ENCODE measurements around the gene IQSEC3.

IQSEC3 gene

GRCh38 chr12:78981-79380 is 12.4 kb downstream of the IQSEC3 start:
- no peak for DNase-seq (ENCODE audit: low read depth in 2 of 2)

- no peak for DNase-seq (ENCODE audit: low read depth in 2 of 2)
Measured at GRCh38 chr12:80681-81190, 14.2 kb downstream of the IQSEC3 start.

DNA sequence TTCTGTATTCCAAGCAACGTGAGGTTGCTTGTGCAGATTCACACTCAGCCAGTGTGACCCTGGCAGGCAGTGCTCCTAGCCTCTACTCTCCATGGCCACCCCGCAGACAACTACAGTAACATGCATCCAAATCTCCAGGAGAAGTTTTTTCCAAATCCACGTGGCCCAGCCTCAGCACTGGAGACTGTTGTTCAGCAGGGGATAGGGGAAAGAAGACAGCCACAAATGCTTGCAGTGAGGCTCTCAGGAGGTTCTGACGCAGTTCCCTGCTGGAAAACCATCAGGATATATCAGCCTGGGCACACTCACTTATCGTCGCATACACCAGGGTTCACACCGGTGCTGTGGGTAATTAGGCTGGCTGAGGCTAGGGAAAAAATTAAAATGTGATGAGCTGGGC is 16.2 kb downstream of the IQSEC3 start:
- no peak for DNase-seq (ENCODE audit: low read depth in 2 of 2)

GRCh38 chr12:84056-84455 is 17.5 kb downstream of the IQSEC3 start:
- no peak for DNase-seq (ENCODE audit: low read depth in 2 of 2)

GRCh38 chr12:85191-85666 is 18.7 kb downstream of the IQSEC3 start:
- DNase-seq (ENCODE audit: low read depth in 2 of 2) = no peak

DNA sequence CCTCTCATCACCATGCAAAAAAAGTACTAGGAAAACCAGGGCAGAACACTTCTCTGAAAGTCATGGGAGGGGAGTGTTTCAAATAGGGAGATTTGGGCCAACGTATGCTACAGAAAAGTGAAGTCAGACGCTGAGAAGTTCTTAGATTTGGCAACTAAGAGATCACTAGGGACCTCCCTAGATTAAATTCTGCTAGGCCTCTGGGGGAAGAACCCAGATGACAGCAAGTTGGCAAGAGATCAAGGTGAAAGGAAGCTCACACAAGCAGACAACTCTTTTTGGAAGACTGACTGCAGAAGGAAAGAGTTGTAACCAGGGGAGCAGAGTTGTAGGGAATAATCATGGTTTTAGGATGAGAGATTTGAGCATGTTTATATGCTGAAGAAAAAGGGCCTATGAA is 20.7 kb downstream of the IQSEC3 start:
- DNase-seq (ENCODE audit: low read depth in 2 of 2) = no peak

- DNase-seq (ENCODE audit: low read depth in 2 of 2) = no peak
Measured at GRCh38 chr12:87856-88255, 21.3 kb downstream of the IQSEC3 start.

- no peak for DNase-seq (ENCODE audit: low read depth in 2 of 2)
Measured at GRCh38 chr12:89653-90052, 23.1 kb downstream of the IQSEC3 start.

DNA sequence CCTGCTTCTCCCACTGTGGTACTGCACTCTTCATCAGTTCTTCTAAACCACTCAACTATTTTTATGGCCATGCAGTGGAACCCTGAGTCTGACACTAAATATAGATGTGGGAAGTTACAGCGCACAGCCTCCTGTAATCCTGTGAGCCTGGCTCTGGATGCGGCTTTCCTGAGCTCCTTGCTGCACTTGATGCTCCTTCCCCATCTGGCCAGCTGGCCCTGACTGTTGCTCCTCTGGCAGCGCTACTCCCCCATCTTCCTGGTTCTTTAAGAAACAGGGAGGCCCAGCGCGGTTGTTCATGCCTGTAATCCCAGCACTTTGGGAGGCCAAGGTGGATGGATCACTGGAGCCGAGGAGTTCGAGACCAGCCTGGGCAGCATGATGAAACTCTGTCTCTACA is 24.6 kb downstream of the IQSEC3 start:
- DNase-seq (ENCODE audit: low read depth in 2 of 2) = no peak

DNA sequence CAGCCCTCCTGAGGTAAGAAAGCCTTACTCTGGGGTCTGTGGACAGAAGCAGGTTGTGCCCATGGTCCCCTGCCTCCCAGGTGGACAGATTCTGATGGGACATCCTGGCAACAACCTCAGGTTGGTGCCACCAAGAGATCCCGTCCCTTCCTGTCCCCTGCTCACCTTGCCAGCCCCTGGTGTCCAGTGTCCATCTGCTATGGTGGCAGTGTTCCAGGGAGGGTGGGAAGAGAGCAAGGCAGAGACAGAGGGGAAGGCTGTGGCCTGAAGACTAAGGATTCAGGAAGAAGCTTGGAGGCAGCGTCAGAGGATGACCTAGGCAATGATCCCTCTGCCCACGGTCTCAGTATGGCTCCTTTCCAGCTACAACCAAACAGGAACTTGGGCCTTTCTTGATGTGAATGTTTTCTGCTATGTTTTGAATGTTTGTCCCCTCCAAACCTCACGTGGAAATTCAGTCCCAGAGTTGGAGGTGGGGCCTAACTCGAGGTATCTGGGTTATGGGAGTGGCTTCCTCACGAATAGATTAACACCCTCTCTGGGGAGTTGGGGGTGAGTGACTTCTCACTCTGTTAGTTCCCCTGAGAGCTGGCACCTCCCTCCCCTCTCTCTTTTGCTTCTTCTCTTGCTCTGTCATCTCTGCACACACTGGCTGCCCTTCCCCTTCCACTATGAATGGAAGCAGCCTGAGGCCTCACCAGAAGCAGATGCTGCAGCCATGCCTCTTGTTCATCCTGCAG is 26.9 kb downstream of the IQSEC3 start:
- DNase-seq (ENCODE audit: low read depth in 2 of 2) = no peak

DNA sequence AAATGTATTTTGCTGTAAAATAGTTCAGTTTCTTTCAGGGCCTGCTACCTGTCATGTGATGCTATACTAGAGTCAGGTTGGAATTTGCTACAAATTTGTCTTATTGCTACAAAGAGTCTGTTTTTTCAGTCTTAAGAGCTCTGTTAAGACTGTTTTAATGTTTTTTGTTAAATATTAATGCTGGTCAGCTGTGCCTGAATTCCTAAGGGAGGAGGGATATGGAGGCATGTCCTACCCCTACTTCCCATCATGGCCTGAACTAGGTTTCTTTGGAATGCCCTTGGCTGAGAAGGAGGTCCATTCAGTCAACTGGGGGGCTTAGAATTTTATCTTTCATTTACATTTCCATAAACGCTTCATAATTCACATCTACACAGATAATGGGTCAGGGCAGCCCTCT is 30.0 kb downstream of the IQSEC3 start:
- DNase-seq (ENCODE audit: low read depth in 2 of 2) = no peak

- no peak for DNase-seq (ENCODE audit: low read depth in 2 of 2)
Measured at GRCh38 chr12:98924-99352, 32.4 kb downstream of the IQSEC3 start.

DNA sequence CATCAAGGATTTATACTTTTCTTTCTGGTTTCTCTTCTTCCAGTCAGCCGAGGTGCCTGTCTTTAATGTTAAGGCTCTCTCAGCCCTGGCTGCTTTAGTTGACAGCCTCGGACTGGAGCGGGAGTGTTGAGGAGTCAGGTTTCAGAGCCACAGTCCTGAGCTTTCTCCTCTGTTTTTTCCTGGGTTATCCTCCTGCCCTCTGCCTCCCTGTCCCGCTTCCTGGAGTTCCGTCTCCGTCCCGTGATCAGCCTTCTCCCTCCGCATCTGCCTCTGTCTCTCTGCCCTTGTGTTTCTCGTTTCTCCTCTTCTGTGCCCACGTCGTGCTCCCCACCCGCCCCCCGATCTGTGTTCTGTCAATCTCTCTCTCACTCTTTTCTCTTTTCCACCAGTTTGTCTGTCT is 33.0 kb downstream of the IQSEC3 start:
- DNase-seq (ENCODE audit: low read depth in 2 of 2) = no peak

GRCh38 chr12:101969-102878 is 35.7 kb downstream of the IQSEC3 start:
- no peak for DNase-seq (ENCODE audit: low read depth in 2 of 2)

DNA sequence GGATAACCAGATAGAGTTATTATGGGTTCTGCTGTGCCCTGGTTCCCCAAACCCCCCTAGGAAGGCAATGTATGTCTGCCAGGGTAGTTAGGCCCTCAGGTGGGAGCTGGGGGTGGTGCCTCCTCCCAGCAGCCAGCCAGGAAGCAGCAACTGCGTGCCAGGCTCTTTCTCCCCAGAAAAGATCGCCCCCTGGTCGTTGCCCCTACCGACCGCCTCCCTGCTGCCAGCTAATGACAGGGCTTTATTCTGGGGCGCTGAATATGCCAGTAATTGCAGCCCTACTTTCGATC is 36.3 kb downstream of the IQSEC3 start:
- DNase-seq (ENCODE audit: low read depth in 2 of 2) = no peak

GRCh38 chr12:103169-103981 is 36.8 kb downstream of the IQSEC3 start:
- no peak for DNase-seq (ENCODE audit: low read depth in 2 of 2)

DNA sequence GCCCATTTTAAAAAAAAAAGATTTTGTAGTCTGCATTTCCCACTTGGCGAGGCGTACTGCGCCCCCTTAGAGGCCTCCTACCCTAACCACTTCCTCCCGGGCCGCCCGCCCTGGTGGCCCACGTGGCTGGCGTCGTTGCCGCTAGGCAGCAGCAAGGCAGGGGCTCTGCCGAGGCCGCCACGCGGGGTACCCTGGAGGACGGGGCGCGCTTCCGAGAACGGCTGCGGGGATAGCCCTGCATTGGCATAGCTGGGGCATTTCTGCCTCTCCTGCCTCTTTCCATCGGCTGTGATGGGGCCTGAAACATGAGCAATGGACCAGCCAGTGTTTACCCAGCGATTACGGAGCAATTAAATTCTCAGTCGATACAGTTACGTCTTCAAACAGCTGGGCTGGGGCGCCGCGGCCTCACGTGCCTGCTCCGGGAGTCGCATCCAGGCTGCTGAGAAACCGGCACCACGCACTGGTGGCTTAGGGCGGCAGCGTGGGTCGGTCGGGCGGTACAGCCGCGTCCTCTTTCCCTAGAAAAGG is 38.0 kb downstream of the IQSEC3 start:
- DNase-seq (ENCODE audit: low read depth in 2 of 2) = no peak

DNA sequence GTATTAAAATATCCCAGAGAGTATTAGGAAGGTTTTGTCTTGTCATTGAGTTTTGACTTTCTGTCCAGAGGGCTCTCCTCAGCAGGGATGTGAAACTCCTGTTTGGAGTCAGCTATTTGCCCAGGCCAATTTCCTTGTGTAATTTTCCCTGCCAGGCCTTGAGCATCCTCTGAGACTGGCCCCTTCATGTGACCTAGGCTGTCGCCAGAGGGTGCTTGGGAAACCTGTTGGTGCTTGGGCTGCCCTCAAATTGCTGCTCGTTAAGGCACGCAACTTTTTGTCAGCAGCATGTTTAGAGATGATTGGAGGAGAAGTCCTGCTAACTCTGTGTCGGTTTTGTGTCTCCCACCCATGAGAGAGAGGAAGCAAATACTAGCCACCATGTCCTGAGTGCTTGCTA is 39.1 kb downstream of the IQSEC3 start:
- no peak for DNase-seq (ENCODE audit: low read depth in 2 of 2)

- DNase-seq (ENCODE audit: low read depth in 2 of 2) = no peak
Measured at GRCh38 chr12:106118-106591, 39.6 kb downstream of the IQSEC3 start.

GRCh38 chr12:108594-108993 is 42.0 kb downstream of the IQSEC3 start:
- no peak for DNase-seq (ENCODE audit: low read depth in 2 of 2)

DNA sequence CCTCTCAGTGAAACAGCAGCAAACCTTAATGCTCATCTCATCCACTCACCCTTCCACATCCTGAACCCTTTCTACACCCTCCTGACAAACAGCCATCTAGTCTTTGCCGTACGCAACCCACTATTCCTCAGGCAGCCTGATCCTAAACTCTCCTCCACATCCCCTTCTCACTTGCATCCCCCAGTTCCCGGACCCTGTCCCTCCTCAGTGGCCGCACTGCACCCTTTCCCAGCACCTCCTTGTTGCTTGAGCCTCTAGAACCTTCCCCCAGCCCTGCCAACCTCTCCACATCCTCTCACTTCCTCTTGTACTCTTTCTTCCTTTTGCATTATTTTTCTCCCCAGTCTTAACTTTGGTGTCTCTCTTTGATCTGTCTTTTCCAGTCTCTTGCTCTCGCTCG is 42.9 kb downstream of the IQSEC3 start:
- DNase-seq (ENCODE audit: low read depth in 2 of 2) = no peak

GRCh38 chr12:109872-110271 is 43.3 kb downstream of the IQSEC3 start:
- DNase-seq (ENCODE audit: low read depth in 2 of 2) = no peak
